K562 (cell line): ENCODE measurements around the gene OGFR. TPM values are rescaled to one million over a fixed set of nuclear protein-coding genes. Genes with fewer than 3 reads are reported as not detected.

Experiments
- ARID1B ChIP-seq: fragments of 450-650 bp; IDR thresholded peaks from 2 replicates; pipeline ENCODE4 v1.6.1; 2016; ENCODE audit warnings: antibody characterized with exemption, mild to moderate bottlenecking, inconsistent platforms
- CHD4 ChIP-seq: fragments of 200-600 bp; sonication (generic); IDR thresholded peaks from 3 replicates; pipeline ENCODE4 v1.6.1; 2012; ENCODE audit warnings: low read depth, mild to moderate bottlenecking, mixed read lengths, low read length, inconsistent platforms; ENCODE audit not compliant: insufficient read depth, insufficient replicate concordance, poor library complexity, severe bottlenecking
- DNMT1 ChIP-seq: fragments of 450-650 bp; IDR thresholded peaks from 2 replicates; pipeline ENCODE4 v1.6.1; 2016; ENCODE audit warnings: antibody characterized with exemption, mild to moderate bottlenecking
- EGR1 ChIP-seq: fragments of 450-650 bp; conservative IDR thresholded peaks from 2 replicates; pipeline ENCODE4 v1.6.1; 2017; ENCODE audit warnings: mild to moderate bottlenecking
- ETS2 ChIP-seq: IDR thresholded peaks from 2 replicates; pipeline ENCODE4 v1.6.1; 2016; ENCODE audit warnings: borderline replicate concordance, missing genetic modification characterization, mild to moderate bottlenecking, moderate library complexity, missing compliant biosample characterization; ENCODE audit not compliant: poor library complexity, severe bottlenecking
- JUN ChIP-seq, 2 experiments: sonication (generic) in 1 of 2; formaldehyde crosslinking in 1 of 2; IDR thresholded peaks; 2 replicates each; pipeline versions ENCODE4 v1.6.1 to v1.8.0; 2012 to 2022; ENCODE audit warnings: borderline replicate concordance in 2 of 2, mild to moderate bottlenecking in 2 of 2, improper control_type of control experiment in 1 of 2, low read depth in 1 of 2, low read length in 1 of 2, missing genetic modification reagents in 1 of 2
- KLF1 ChIP-seq: fragments of 450-650 bp; IDR thresholded peaks from 2 replicates; pipeline ENCODE4 v1.6.1; 2016; ENCODE audit warnings: missing genetic modification characterization, missing compliant biosample characterization
- MCM5 ChIP-seq: fragments of 450-650 bp; IDR thresholded peaks from 2 replicates; pipeline ENCODE4 v1.6.1; 2016; ENCODE audit warnings: low read depth
- SAFB ChIP-seq: fragments of 200-400 bp; formaldehyde crosslinking; IDR thresholded peaks from 2 replicates; pipeline ENCODE4 v1.6.1; 2017; ENCODE audit warnings: low read depth, low read length, borderline replicate concordance
- SP2 ChIP-seq: IDR thresholded peaks from 2 replicates; pipeline ENCODE4 v1.6.1; 2011; ENCODE audit warnings: mild to moderate bottlenecking, low read depth, low read length, moderate library complexity; ENCODE audit not compliant: poor library complexity, severe bottlenecking; ENCODE audit errors: extremely low read depth
- ZBTB1 ChIP-seq: sonication (generic); formaldehyde crosslinking; IDR thresholded peaks from 2 replicates; pipeline ENCODE4 v1.8.1; 2023; ENCODE audit warnings: missing genetic modification reagents, low read depth, mild to moderate bottlenecking, borderline replicate concordance
- ZNF165 ChIP-seq: fragments of 250-450 bp; sonication (Bioruptor Pico); IDR thresholded peaks from 2 replicates; pipeline ENCODE4 v1.4.0; 2020; ENCODE audit warnings: borderline replicate concordance
- ZNF232 ChIP-seq: sonication (generic); formaldehyde crosslinking; IDR thresholded peaks from 2 replicates; pipeline ENCODE4 v1.8.0; 2022; ENCODE audit warnings: mild to moderate bottlenecking, missing genetic modification reagents
- ZNF445 ChIP-seq: fragments of 250-450 bp; sonication (Bioruptor Pico); IDR thresholded peaks from 2 replicates; pipeline ENCODE4 v1.4.0; 2020; ENCODE audit warnings: low read depth, mild to moderate bottlenecking, moderate library complexity
- ZNF584 ChIP-seq: fragments of 200-800 bp; sonication (Bioruptor generic); IDR thresholded peaks from 2 replicates; pipeline ENCODE4 v1.6.1; 2016; ENCODE audit warnings: low read depth, mild to moderate bottlenecking, missing genetic modification characterization, missing compliant biosample characterization
- ZNF75A ChIP-seq: fragments of 450-650 bp; formaldehyde crosslinking; IDR thresholded peaks from 2 replicates; pipeline ENCODE4 v1.4.0; 2020; ENCODE audit warnings: mild to moderate bottlenecking
- polyA plus RNA-seq, 8 experiments: library from polyadenylated mRNA; depleted of rRNA in 4 of 8; stranded (reverse) in 5 of 8; unstranded in 3 of 8; fragments of >200 nt; fragmentation: Nextera tagmentation in 2 of 8; fragmentation: Illumina TruSeq in 1 of 8; extraction: Ambion mirVana in 2 of 8; extraction: Trizol in 1 of 8; gene quantifications; 2 replicates each; pipeline versions ENCODE4 v1.2.1 to v1.2.3, GENCODE V29; 2011 to 2014; ENCODE audit warnings: inconsistent platforms in 1 of 8, missing spikeins in 1 of 8
- total RNA-seq, 7 experiments: library from RNA; depleted of rRNA in 6 of 7; stranded (reverse); fragments of >200 nt in 6 of 7; fragmentation: Illumina TruSeq in 2 of 7; extraction: Trizol in 2 of 7; gene quantifications; 2 replicates each; pipeline versions ENCODE4 v1.2.1 to v1.2.3, GENCODE V29; 2011 to 2021; ENCODE audit warnings: low replicate concordance in 1 of 7
- TF ChIP-seq, protein P1 (sequence below), 3 experiments: fragments of 200-800 bp in 1 of 3; fragments of 250-450 bp in 1 of 3; fragments of 450-650 bp in 1 of 3; sonication (Bioruptor Pico) in 1 of 3; sonication (Bioruptor generic) in 1 of 3; formaldehyde crosslinking in 1 of 3; IDR thresholded peaks; 2 replicates each; pipeline versions ENCODE4 v1.6.1 to v1.8.0; 2016 to 2022; ENCODE audit warnings: mild to moderate bottlenecking in 2 of 3, missing genetic modification characterization in 2 of 3, missing compliant biosample characterization in 1 of 3, moderate library complexity in 1 of 3
- TF ChIP-seq, protein P2 (sequence below), 2 experiments: fragments of 450-650 bp; IDR thresholded peaks; 2 replicates each; pipeline ENCODE4 v1.6.1; 2016
- TF ChIP-seq, protein P3 (sequence below): fragments of 450-650 bp; IDR thresholded peaks from one replicate; pipeline ENCODE4 v1.6.1; 2018; ENCODE audit warnings: mild to moderate bottlenecking, moderate library complexity; ENCODE audit not compliant: partially characterized antibody

Gene OGFR
- total and polyA plus RNA-seq, 9 of the 15 experiments (the other 6 are each of a cell fraction or from before 2014, with no cell fraction given): 0.39 to 56.3 (median 17.5) TPM

DNA sequence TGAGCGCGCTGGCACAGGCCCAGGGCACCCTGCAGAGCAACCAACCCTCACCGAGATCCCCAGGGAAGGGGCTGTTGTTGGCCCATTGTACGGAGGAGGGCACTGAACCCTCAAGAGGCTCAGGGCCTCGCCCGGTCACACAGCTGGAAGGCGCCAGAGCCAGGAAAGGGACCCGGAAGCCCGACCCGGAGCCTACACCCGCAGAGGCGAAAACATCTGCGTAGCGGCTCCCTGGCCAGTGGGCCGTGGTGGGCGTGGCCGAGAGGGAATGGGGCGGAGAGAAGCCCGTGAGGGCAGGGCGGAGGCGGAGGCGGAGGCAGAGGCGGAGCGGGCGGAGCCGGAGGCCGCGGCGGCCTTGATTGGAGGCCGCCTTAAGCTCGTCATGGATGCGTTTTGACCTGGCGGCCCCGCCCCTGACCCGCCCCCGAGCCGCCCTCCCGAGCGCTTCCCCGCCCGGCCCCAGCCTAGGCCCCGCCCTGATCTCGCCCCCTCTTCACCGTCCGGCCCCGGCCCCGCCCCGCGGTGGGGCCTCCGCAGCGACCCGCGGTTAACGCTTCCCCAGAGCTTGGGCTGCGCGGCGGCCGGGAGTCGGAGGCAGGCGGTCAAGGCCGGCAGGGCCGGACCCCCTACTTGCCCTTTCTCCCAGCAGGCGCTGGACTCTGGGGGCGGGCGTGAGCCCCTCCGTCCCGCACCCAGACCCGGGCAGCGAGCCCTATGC is 10.5 kb upstream of the OGFR start (continued):
- TF ChIP-seq, protein P1, sequence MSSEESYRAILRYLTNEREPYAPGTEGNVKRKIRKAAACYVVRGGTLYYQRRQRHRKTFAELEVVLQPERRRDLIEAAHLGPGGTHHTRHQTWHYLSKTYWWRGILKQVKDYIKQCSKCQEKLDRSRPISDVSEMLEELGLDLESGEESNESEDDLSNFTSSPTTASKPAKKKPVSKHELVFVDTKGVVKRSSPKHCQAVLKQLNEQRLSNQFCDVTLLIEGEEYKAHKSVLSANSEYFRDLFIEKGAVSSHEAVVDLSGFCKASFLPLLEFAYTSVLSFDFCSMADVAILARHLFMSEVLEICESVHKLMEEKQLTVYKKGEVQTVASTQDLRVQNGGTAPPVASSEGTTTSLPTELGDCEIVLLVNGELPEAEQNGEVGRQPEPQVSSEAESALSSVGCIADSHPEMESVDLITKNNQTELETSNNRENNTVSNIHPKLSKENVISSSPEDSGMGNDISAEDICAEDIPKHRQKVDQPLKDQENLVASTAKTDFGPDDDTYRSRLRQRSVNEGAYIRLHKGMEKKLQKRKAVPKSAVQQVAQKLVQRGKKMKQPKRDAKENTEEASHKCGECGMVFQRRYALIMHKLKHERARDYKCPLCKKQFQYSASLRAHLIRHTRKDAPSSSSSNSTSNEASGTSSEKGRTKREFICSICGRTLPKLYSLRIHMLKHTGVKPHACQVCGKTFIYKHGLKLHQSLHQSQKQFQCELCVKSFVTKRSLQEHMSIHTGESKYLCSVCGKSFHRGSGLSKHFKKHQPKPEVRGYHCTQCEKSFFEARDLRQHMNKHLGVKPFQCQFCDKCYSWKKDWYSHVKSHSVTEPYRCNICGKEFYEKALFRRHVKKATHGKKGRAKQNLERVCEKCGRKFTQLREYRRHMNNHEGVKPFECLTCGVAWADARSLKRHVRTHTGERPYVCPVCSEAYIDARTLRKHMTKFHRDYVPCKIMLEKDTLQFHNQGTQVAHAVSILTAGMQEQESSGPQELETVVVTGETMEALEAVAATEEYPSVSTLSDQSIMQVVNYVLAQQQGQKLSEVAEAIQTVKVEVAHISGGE (CRISPR knock-in tag; IDR thresholded peaks at IDR 0.05): peak in 2 of 3 experiments; percentile 11 to 69; a peak in 2 of 6 replicates
- no peak for TF ChIP-seq ARID1B
- TF ChIP-seq MCM5: no peak
- TF ChIP-seq DNMT1: no peak
- TF ChIP-seq ZBTB1 (CRISPR knock-in tag): no peak
- TF ChIP-seq, protein P2, sequence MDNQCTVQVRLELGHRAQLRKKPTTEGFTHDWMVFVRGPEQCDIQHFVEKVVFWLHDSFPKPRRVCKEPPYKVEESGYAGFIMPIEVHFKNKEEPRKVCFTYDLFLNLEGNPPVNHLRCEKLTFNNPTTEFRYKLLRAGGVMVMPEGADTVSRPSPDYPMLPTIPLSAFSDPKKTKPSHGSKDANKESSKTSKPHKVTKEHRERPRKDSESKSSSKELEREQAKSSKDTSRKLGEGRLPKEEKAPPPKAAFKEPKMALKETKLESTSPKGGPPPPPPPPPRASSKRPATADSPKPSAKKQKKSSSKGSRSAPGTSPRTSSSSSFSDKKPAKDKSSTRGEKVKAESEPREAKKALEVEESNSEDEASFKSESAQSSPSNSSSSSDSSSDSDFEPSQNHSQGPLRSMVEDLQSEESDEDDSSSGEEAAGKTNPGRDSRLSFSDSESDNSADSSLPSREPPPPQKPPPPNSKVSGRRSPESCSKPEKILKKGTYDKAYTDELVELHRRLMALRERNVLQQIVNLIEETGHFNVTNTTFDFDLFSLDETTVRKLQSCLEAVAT (IDR thresholded peaks at IDR 0.05): no peak
- no peak for TF ChIP-seq ETS2 (tag)
- TF ChIP-seq ZNF232 (CRISPR knock-in tag): no peak
- TF ChIP-seq SP2: peak; percentile 21
- TF ChIP-seq JUN (IDR thresholded peaks at IDR 0.05; ENCODE audit: borderline replicate concordance, low read depth, low read length): no peak
- TF ChIP-seq JUN (CRISPR knock-in tag; IDR thresholded peaks at IDR 0.05; ENCODE audit: borderline replicate concordance): no peak
- peak; percentile 93 for TF ChIP-seq EGR1
- no peak for TF ChIP-seq KLF1
- TF ChIP-seq, protein P3, sequence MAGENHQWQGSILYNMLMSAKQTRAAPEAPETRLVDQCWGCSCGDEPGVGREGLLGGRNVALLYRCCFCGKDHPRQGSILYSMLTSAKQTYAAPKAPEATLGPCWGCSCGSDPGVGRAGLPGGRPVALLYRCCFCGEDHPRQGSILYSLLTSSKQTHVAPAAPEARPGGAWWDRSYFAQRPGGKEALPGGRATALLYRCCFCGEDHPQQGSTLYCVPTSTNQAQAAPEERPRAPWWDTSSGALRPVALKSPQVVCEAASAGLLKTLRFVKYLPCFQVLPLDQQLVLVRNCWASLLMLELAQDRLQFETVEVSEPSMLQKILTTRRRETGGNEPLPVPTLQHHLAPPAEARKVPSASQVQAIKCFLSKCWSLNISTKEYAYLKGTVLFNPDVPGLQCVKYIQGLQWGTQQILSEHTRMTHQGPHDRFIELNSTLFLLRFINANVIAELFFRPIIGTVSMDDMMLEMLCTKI: no peak
- no peak for TF ChIP-seq CHD4
- no peak for TF ChIP-seq SAFB
- no peak for TF ChIP-seq ZNF165 (CRISPR knock-in tag)
- no peak for TF ChIP-seq ZNF584 (CRISPR knock-in tag)
- TF ChIP-seq ZNF445: no peak
- no peak for TF ChIP-seq ZNF75A (CRISPR knock-in tag)
